ENCODE results near the gene SLC1A4. TPM values are rescaled to one million over a fixed set of nuclear protein-coding genes. Genes with fewer than 3 reads are reported as not detected.

The SLC1A4 gene
- total RNA-seq, 1 donor from 2014 or later = 41.4 TPM

DNA sequence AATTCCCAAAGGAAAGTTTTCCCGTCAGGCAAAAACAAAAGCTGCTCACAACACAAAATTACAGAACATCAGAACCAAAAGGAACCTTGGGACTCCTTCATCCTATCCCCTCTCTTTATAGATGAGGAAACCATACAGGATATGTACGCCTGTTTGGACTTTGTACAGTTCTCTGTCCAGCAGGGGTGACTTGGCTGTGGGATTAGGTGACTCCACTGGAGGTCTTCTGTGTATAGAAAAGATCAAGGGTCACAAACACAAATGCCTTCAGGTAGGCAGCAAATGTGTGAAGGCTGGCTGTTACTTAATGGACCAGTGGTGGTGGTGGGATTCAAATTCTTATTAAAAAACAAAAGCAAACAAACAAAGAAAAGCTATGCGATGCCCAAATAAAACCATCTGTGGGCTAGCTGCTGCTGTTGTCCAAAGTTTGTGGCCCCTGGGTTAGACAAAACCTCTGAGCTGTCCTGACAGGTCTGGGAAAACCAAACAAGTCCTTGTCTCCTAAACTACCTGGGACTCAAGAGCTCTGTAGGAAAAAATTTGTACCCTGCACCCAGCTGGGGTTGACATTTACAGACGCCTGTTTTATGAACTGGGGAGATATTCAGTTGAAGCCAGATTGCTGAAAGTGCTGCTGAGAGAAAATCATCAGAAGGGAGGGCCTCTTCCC is 65.7 kb downstream of the SLC1A4 start:
- H3K9me3 Mint-ChIP-seq (ENCODE audit: unreplicated experiment) = no peaks in the 10 kb centered on the region
- peaks cover 20% of the 10 kb centered on the region for H3K27me3 Mint-ChIP-seq (ENCODE audit: unreplicated experiment)
- H3K27ac Mint-ChIP-seq (ENCODE audit: unreplicated experiment) = no peak overlapping the region
- H3K4me1 Mint-ChIP-seq (ENCODE audit: unreplicated experiment) = peaks cover 38% of the 10 kb centered on the region
- no peak for DNase-seq (ENCODE audit: low spot score)
- H3K36me3 Mint-ChIP-seq (ENCODE audit: low read depth, unreplicated experiment) = peaks cover 17% of the 10 kb centered on the region
- TF ChIP-seq, protein P1, sequence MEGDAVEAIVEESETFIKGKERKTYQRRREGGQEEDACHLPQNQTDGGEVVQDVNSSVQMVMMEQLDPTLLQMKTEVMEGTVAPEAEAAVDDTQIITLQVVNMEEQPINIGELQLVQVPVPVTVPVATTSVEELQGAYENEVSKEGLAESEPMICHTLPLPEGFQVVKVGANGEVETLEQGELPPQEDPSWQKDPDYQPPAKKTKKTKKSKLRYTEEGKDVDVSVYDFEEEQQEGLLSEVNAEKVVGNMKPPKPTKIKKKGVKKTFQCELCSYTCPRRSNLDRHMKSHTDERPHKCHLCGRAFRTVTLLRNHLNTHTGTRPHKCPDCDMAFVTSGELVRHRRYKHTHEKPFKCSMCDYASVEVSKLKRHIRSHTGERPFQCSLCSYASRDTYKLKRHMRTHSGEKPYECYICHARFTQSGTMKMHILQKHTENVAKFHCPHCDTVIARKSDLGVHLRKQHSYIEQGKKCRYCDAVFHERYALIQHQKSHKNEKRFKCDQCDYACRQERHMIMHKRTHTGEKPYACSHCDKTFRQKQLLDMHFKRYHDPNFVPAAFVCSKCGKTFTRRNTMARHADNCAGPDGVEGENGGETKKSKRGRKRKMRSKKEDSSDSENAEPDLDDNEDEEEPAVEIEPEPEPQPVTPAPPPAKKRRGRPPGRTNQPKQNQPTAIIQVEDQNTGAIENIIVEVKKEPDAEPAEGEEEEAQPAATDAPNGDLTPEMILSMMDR (IDR thresholded peaks at IDR 0.05; ENCODE audit: unreplicated experiment) = no peak
- H3K4me3 Mint-ChIP-seq (ENCODE audit: unreplicated experiment) = peak overlapping the region; percentile 96

DNA sequence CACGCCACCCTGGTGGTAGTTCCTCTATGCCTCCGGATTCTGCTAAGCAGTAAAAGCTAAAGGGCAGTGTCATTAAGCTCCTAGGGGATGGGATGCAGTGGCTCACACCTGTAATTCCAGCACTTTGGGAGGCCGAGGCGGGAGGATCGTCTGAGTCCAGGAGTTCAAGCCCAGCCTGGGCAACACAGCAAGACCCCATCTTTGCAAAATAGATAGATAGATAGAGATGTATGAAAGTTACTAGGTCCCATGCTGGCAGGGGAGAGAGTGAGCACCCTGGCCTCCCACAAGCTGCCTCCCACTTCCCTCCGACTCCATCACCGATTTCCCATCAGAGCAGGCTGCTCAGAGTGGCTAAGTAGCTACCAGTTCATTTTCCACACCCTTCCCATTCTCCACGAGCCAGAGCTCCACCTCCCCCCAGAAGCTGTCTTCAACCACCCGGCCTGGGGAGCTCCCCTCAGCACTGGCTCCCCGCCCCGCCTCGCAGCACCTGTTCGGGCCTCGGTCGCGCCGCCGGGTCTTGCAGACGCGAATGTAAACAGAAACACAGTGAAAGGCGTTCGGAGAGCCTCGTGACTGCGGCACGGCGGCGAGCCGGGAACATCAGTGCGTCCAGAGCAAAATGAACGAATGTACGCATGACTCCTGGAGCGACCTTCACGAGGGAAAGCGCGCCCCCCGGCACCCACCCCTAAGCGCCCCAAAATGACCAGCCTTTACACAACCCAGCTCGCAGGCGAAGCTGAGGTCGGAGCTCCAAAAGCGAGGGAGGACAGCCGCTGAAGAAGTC is 66.4 kb downstream of the SLC1A4 start:
- H3K27ac Mint-ChIP-seq (ENCODE audit: unreplicated experiment) = peak overlapping the region; percentile 20
- peaks cover 20% of the 10 kb centered on the region for H3K27me3 Mint-ChIP-seq (ENCODE audit: unreplicated experiment)

DNA sequence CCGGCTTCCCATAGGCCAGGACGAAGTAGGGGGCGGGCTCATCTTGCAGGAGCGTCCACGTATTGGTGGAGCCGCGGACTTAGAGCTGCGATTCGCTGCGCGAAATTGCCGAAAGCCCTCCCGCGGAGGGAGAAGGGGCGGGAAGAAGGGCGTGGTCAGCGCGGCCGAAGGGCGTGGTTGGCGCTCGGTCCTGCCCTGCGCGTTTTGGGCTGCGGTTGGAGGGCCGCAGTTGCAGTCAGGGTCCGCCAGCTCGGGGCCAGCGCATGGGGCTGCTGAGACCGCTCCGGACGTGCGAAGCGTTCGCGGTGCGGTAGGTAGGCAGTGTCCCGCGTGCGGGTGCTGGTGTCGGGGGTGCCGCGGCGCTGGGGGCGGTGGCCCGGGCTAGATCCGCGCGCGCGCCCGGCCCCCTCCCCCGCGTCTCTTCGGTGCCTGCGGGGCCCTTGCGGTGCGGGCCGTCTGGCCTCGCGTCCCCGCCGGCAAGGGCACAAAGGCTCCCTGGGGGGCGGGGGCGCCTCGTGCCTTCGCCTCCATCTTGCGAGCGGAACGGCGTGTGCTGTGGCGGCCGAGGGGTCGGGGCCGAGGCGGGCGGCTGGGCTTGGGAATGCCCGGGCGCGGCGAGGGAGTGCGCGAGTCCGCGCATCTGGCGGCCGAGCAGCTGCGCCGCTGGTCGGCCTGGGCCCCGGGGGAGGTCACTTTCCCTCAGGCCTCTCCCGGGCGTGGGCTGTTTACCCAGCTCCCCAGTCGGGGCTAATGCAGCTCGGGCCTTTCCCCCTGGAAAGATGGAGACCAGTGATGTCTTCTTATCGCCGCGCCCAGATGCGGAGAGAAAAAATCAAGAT is 67.2 kb downstream of the SLC1A4 start, which contains the start of gene CEP68:
Gene CEP68 (plus strand): TSS at position 202 of the 839 bp plus-strand sequence. CDS start 13,029 bp downstream, outside the sequence.
- H3K4me1 Mint-ChIP-seq (ENCODE audit: unreplicated experiment) = peaks cover 48% of the 10 kb centered on the region
- peak; percentile 94 for DNase-seq (ENCODE audit: low spot score)
- peak within 1 kb of the TSS; percentile 96 for H3K4me3 Mint-ChIP-seq (ENCODE audit: unreplicated experiment)
- H3K9me3 Mint-ChIP-seq (ENCODE audit: unreplicated experiment) = no peaks in the 10 kb centered on the region
- TF ChIP-seq, protein P1 (IDR thresholded peaks at IDR 0.05; ENCODE audit: unreplicated experiment) = no peak
- H3K36me3 Mint-ChIP-seq (ENCODE audit: low read depth, unreplicated experiment) = peaks cover 19% of the 10 kb centered on the region
- H3K27ac Mint-ChIP-seq (ENCODE audit: unreplicated experiment) = peak within 1 kb of the TSS; percentile 90
- peaks cover 20% of the 10 kb centered on the region for H3K27me3 Mint-ChIP-seq (ENCODE audit: unreplicated experiment)

More for the DNA sequence above, 66.4 kb downstream of the SLC1A4 start:
- Mint-ChIP-seq H3K36me3 (ENCODE audit: low read depth, unreplicated experiment) (peaks cover 17% of the 10 kb centered on the region), H3K4me3 (ENCODE audit: unreplicated experiment) (peak overlapping the region; percentile 96), H3K4me1 (ENCODE audit: unreplicated experiment) (peaks cover 43% of the 10 kb centered on the region), H3K9me3 (ENCODE audit: unreplicated experiment) (no peaks in the 10 kb centered on the region)
- TF ChIP-seq, protein P1 (IDR thresholded peaks at IDR 0.05; ENCODE audit: unreplicated experiment) = no peak
- no peak for DNase-seq (ENCODE audit: low spot score)

DNA sequence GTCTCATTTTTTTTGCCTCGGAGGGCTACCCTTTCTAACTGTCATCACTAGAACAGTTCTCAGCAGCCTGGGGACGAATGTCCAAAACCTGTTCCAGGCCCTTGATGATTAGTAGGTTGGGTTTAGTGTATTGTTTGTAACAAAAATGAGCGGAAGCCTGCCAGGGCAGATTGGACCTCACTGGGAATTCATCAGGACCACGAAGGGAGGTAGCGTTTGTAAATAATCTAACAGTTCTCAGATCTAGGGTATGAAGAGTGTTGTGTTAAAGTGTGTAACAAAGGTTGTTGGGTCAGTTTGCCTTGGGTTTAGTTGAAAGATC is 67.8 kb downstream of the SLC1A4 start:
- no peak for DNase-seq (ENCODE audit: low spot score)
- peaks cover 20% of the 10 kb centered on the region for H3K27me3 Mint-ChIP-seq (ENCODE audit: unreplicated experiment)
- H3K27ac Mint-ChIP-seq (ENCODE audit: unreplicated experiment) = peak overlapping the region; percentile 90
- peaks cover 23% of the 10 kb centered on the region for H3K36me3 Mint-ChIP-seq (ENCODE audit: low read depth, unreplicated experiment)
- peaks cover 53% of the 10 kb centered on the region for H3K4me1 Mint-ChIP-seq (ENCODE audit: unreplicated experiment)
- no peaks in the 10 kb centered on the region for H3K9me3 Mint-ChIP-seq (ENCODE audit: unreplicated experiment)
- TF ChIP-seq, protein P1 (IDR thresholded peaks at IDR 0.05; ENCODE audit: unreplicated experiment) = no peak
- peak overlapping the region; percentile 93 for H3K4me3 Mint-ChIP-seq (ENCODE audit: unreplicated experiment)
